HG02884 (cell line): ENCODE data around the gene ITPKC.

Experiments used
- ATAC-seq: cut with Tn5 transposase; IDR thresholded peaks from one replicate; pipeline ENCODE4 v1.9.1; 2021; ENCODE audit warnings: mild to moderate bottlenecking, moderate library complexity; ENCODE audit not compliant: unreplicated experiment

ITPKC gene

DNA sequence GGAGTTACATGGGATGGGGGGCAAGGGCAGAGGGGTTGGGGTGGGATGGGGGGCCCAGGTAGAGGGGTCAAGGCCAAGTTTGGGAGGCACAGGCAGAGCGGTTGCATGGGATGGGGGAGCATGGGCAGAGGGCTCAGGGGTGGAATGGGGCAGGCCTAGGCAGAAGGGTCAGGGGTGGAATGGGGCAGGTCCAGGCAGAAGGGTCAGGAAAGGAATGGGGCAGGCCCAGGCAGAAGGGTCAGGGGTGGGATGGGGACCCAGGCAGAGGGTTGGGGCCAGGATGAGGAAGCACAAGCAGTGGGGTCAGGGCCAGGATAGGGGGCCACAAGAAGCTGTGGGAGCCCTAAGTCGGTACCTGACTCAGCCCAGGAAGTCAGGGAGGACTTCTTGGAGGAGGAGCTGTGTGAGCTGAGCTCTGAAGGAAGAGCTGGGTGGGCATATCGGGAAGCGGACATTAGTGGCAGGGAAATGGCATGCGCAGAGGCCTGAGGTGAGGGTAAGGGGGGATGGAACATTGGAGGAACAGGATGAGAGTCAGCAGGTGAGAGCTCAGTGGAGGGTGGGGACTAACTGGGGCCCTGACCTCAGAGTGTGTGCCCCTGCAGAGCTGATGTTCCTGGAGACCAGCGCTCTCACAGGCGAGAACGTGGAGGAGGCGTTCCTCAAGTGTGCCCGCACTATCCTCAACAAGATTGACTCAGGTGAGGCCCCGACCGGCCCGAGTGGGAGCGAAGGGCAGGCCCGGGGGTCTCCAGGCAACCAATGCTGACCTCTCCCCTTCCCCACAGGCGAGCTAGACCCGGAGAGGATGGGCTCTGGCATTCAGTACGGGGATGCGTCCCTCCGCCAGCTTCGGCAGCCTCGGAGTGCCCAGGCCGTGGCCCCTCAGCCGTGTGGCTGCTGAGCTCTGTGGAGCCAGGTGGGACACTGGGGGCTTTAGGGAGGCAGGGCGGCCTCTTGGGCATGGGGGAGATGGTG lies 69.4 kb downstream of the ITPKC start:
- ATAC-seq = no peak
